HG02870 (cell line): ENCODE data around the gene SPOPL.

Experiments
- ATAC-seq: cut with Tn5 transposase; IDR thresholded peaks from one replicate; pipeline ENCODE4 v1.9.1; 2021; ENCODE audit warnings: mild to moderate bottlenecking, moderate library complexity; ENCODE audit not compliant: unreplicated experiment

Gene SPOPL

GRCh38 chr2:138596403-138596802 is 94.8 kb downstream of the SPOPL start:
- no peak for ATAC-seq

GRCh38 chr2:138600732-138601457 is 99.3 kb downstream of the SPOPL start:
- ATAC-seq: no peak

DNA sequence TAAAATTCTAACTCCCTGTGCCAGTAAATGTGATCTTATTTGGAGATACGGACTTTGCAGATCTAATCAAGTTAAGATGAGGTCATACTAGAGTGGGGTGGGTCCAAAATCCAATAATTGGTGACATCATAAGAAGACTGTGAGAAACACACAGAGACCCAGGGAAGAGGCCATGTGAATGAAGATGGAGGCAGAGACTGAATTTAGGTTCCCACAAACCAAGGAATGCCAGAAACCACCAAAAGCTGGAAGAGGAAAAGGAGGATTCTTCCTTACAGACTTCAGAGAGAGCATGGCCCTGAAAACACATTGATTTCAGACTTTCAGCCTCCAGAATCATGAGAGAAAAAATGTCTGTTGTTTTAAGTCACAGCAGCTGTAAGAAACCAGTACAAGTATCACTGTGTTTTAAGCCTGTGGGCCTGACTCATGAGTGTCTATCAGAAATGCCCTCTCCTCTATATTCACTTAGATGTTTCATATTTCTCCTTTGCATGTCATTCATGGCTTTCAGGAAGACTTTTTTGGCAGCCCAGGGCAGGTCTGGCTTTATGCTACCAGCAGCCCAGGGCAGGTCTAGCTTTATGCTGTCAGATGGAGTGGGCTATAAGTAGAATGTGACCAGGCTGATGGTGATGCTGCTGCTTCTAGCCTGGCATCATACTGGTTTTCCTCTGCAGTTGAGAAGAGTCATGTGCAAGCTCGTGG is 100.0 kb downstream of the SPOPL start:
- ATAC-seq: no peak

- no peak for ATAC-seq
Measured at GRCh38 chr2:138602166-138602460, 100.5 kb downstream of the SPOPL start.

DNA sequence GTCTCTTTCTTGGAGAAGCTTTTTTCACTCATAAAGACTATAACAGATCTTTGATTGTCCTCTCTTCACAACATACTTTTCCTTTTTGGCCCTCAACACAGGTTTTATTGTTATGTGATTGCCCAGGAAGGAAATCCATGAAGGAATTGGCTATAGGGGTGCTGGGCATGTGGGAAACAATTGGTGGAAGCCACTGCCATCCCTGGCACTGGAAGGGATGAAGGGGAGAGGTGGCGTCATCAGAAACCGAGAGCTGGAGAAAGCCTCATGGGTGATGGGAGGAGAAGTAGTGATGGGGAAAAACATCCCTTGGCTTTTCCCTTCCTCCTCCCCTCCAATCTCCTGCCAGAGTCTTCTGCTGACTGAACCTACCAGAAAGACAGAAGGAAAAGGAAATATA is 106.2 kb downstream of the SPOPL start:
- no peak for ATAC-seq

- no peak for ATAC-seq
Measured at GRCh38 chr2:138609446-138609845, 107.9 kb downstream of the SPOPL start.

DNA sequence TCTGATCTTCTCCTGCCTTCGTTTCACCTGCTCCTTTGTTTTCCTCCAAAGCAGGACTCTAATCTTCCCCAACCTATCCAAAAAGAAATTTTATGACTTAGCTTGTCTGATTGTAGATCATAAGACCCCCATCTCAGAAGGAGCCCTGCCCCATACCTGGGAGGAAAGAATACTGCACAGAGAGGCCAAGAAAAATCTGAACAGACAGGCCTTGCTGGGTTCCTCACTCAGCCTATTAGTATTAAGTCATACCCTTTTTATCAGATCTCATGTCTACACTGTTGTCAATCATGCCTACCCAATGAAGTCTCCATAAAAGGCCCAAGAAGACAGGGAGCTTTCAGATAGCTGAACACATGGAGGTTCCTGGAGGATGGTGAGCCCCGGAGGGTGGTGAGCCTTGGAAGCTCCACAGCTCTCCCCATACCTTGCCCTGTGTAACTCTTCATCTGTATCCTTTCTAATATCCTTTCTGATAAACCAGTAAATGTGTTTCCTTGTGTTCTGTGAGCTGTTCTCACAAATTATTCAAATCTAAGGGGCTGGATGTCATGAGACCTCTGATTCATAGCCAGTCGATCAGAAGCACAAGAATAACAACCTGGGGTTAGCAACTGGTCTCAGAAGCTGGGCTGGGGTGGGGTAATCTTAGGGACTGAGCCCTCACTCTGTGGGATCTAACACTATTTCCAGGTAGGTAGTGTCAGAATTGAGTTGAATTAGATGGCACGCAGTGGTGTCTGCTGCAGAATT is 108.8 kb downstream of the SPOPL start:
- ATAC-seq: no peak

GRCh38 chr2:138615257-138615656 is 113.7 kb downstream of the SPOPL start:
- ATAC-seq: peak; percentile 58

DNA sequence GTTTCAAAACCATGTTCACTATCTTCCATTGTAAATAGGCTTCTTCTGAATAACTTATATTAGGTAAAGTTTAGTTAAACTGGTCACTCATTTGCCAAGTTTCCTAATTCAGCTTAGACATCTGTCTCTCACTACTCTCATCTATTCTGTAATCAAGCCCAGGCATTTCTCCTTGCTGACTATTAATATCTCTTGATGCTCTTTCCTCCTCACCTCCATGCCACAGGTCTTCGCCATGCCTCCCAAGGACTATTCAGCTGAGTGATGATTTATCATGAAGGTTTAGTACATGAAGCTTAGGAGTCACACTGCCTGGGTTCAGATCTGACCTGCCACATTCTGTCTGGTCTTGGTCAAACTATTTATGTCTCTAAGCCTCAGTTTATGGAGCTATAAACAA is 115.5 kb downstream of the SPOPL start:
- no peak for ATAC-seq

GRCh38 chr2:138618971-138619370 is 117.4 kb downstream of the SPOPL start:
- ATAC-seq: no peak

DNA sequence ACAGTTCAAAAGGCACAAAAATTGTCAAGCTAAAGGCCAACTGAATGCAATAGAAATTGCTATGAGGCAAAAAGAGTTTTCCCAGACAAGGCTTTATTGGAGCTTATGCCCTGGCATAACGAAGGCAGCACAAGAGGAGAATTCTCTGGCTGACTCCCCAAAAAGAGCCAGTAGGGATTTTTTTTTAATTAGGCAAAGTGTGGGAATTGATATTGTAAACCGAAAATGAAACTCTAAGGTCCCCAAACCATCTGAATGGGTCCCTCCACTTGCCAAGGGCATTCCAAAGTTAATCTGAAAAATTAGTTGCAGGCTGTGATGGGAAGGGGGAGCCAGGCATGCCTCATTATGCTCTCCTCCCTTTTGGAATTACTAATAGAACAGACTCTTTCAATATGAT is 118.9 kb downstream of the SPOPL start:
- no peak for ATAC-seq

DNA sequence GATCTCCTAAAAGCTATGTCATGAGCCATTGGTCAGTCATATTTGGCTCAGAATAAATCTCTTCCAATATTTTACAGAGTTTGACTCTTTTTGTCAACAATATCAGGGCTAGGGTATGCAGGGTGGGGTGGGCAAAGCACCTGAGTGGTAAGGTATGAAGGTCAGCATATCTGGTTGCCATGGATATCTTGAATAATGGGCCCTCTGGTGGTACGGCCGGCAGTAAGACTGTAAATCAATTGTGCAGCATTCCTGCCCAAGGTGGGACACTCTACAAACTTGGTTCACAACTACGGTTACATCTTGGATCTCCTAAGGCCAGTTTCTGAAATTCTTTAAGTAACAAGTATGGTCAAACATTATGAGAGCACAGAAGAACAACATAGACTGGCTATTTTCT is 119.6 kb downstream of the SPOPL start:
- no peak for ATAC-seq

GRCh38 chr2:138622613-138623012 is 121.0 kb downstream of the SPOPL start:
- peak; percentile 54 for ATAC-seq
